ENCODE measurements around the gene TBC1D14. TPM values are rescaled to one million over a fixed set of nuclear protein-coding genes. Genes with fewer than 3 reads are reported as not detected.

Gene TBC1D14
- total RNA-seq, 1 experiment from 2014 or later, result 50.2 TPM

DNA sequence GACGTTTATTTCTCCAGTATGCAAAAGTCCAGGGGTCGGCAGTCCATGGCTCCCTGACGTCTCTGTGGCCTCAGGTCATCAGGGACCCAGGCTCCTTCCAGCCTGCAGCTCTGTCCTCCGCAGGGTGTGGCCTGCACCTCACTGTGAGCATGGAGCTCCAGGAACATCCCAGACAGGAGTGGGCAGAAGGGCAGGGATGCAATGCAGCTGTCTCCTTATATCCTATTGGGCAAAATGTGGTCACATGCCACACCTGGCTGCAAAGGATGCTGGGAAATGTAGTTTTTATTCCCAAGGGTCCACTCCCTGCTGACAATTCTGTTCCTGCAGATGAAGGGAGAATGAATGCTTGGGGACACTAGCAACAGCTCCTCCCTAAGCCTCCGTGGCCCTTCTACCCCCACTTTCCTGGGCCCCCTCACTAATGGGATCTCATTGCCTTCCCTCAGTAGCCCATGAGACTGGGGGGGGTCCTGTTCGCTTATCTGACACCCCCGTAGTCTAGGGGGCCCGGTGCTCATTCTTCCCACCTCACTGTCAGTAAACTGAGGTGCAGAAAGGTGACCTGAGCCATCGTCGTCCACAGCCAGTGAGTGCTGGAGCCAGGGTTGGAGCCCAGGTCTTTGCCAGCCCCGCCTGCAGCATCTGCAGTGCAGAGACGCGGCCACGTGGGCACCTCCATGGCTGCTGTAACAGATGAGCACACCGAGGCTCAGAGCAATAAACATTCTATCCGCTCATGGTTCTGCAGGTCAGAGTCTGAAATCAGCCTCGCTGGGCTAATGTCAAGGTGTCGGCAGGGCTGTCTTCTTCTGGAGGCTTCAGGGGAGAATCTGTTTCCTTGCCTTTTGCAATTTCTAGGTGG, 164.1 kb downstream of the TBC1D14 start:
- H3K27ac ChIP-seq (ENCODE audit: insufficient read length, low read depth, low read length), result no peak overlapping the region
- peaks cover 57% of the 10 kb centered on the region for H3K27me3 Mint-ChIP-seq (ENCODE audit: low read depth)
- H3K23ac ChIP-seq (ENCODE audit: insufficient read length, low read depth, low read length), result no peak overlapping the region
- H3K56ac ChIP-seq (ENCODE audit: insufficient read length, low read depth, low read length), result no peak overlapping the region
- no peak overlapping the region for H3K18ac ChIP-seq (ENCODE audit: insufficient read length, low read depth, low read length)
- H3K4me2 ChIP-seq (ENCODE audit: insufficient read depth, insufficient read length, low read length), result no peak overlapping the region
- no CpG with 5 or more reads among the region's 18 CpGs for WGBS (ENCODE audit: extremely low coverage, insufficient read length, low lambda C conversion rate)
- H3K4ac ChIP-seq (ENCODE audit: low read depth, low read length), result no peak overlapping the region
- no peak overlapping the region for H2AK5ac ChIP-seq (ENCODE audit: insufficient read length, low read length)
- H4K8ac ChIP-seq (replicated peaks; ENCODE audit: insufficient read length, low read depth, low read length), result no peak overlapping the region
- no peak overlapping the region for H2BK15ac ChIP-seq (ENCODE audit: low read depth, low read length)
- peak; percentile 69 for DNase-seq
- no peak overlapping the region for H3T11ph ChIP-seq (ENCODE audit: low read length)
- no peak overlapping the region for H2AFZ ChIP-seq (ENCODE audit: low read length)
- no peaks in the 10 kb centered on the region for H3K27me3 ChIP-seq (ENCODE audit: insufficient read depth, low read length)
- TF ChIP-seq, protein P1, sequence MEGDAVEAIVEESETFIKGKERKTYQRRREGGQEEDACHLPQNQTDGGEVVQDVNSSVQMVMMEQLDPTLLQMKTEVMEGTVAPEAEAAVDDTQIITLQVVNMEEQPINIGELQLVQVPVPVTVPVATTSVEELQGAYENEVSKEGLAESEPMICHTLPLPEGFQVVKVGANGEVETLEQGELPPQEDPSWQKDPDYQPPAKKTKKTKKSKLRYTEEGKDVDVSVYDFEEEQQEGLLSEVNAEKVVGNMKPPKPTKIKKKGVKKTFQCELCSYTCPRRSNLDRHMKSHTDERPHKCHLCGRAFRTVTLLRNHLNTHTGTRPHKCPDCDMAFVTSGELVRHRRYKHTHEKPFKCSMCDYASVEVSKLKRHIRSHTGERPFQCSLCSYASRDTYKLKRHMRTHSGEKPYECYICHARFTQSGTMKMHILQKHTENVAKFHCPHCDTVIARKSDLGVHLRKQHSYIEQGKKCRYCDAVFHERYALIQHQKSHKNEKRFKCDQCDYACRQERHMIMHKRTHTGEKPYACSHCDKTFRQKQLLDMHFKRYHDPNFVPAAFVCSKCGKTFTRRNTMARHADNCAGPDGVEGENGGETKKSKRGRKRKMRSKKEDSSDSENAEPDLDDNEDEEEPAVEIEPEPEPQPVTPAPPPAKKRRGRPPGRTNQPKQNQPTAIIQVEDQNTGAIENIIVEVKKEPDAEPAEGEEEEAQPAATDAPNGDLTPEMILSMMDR (conservative IDR thresholded peaks at IDR 0.05), result no peak
- H2BK20ac ChIP-seq (ENCODE audit: low read depth, low read length, poor library complexity, severe bottlenecking), result no peak overlapping the region
- peak overlapping the region in 1 of 2 experiments; percentile 48; a peak in 1 of 5 replicates for H3K4me3 Mint-ChIP-seq
- H3K14ac ChIP-seq (ENCODE audit: insufficient read depth, low read length), result no peak overlapping the region
- H3K23me2 ChIP-seq (ENCODE audit: insufficient read length, low read depth, low read length, poor library complexity, severe bottlenecking), result peaks cover 1% of the 10 kb centered on the region
- no peaks in the 10 kb centered on the region for H3K79me2 ChIP-seq (ENCODE audit: insufficient read depth, low read length)
- H4K91ac ChIP-seq (ENCODE audit: insufficient read length, low read depth, low read length), result no peak overlapping the region
- no peak overlapping the region for H2BK120ac ChIP-seq (ENCODE audit: low read depth, low read length, poor library complexity, severe bottlenecking)
- peaks cover 5 to 9% of the 10 kb centered on the region in 2 experiments for H3K4me1 Mint-ChIP-seq
- no peaks in the 10 kb centered on the region for H3K4me1 ChIP-seq (ENCODE audit: insufficient read depth, low read length)
- H4K20me1 ChIP-seq (ENCODE audit: control insufficient read depth, insufficient read depth, insufficient read length), result no peaks in the 10 kb centered on the region
- H3K9ac ChIP-seq (ENCODE audit: extremely low read depth, insufficient read length, low read length), result no peak overlapping the region
- no peak overlapping the region for H3K27ac Mint-ChIP-seq
- no peak overlapping the region for H2BK12ac ChIP-seq (ENCODE audit: insufficient read length, low read depth, low read length)
- no peaks in the 10 kb centered on the region for H3K9me3 Mint-ChIP-seq
- H3K9me3 ChIP-seq (ENCODE audit: control insufficient read depth, low read depth, low read length), result no peaks in the 10 kb centered on the region
- H2BK5ac ChIP-seq (ENCODE audit: insufficient read length, low read length), result no peak overlapping the region
- H3K79me1 ChIP-seq (ENCODE audit: insufficient read depth, low read depth, low read length, poor library complexity, severe bottlenecking), result no peaks in the 10 kb centered on the region
- no peak overlapping the region for H4K5ac ChIP-seq (ENCODE audit: insufficient read length, low read depth, low read length)
- H3K36me3 Mint-ChIP-seq (ENCODE audit: insufficient read depth in 1 of 3, low read depth in 3 of 3), result no peaks in the 10 kb centered on the region
